Measurements from ENCODE around the gene F2RL1. TPM values are rescaled to one million over a fixed set of nuclear protein-coding genes. Genes with fewer than 3 reads are reported as not detected.

Gene F2RL1
- total RNA-seq (2022; extraction: Qiagen RNA extraction), result 225 to 295 TPM (median 259 TPM) in 5 replicates

GRCh38 chr5:76818844-76819831 is at the start of gene F2RL1:
Gene F2RL1, plus strand, starts transcription at chr5:76819030. Its CDS starts 153 bp downstream, at chr5:76819183.

GRCh38 chr5:76849419-76850291 is 30.8 kb downstream of the F2RL1 start, which contains the start of gene S100Z:
Gene S100Z, plus strand, starts transcription at chr5:76850014. Its CDS starts 25,346 bp downstream, at chr5:76875360.

Other genes starting within 250 kb of the F2RL1 start
- gene F2RL2, start 195.6 kb upstream of the F2RL1 start, total RNA-seq (2022; extraction: Qiagen RNA extraction), result 3.8 to 4.8 TPM (median 4.3 TPM) in 5 replicates
- 37.1 to 56.0 TPM (median 52.0 TPM) in 5 replicates for gene F2R, start 102.9 kb upstream of the F2RL1 start, total RNA-seq (2022; extraction: Qiagen RNA extraction)
- not detected in 5 replicates for gene S100Z, start 31.0 kb downstream of the F2RL1 start, total RNA-seq (2022; extraction: Qiagen RNA extraction)
- 0.09 to 0.25 TPM (median 0.15 TPM) in 5 replicates for gene CRHBP, start 134.0 kb downstream of the F2RL1 start, total RNA-seq (2022; extraction: Qiagen RNA extraction)
- gene AGGF1, start 211.4 kb downstream of the F2RL1 start, total RNA-seq (2022; extraction: Qiagen RNA extraction), result 12.7 to 15.9 TPM (median 14.4 TPM) in 5 replicates